ENCODE results near the gene UTP18. TPM values are rescaled to one million over a fixed set of nuclear protein-coding genes. Genes with fewer than 3 reads are reported as not detected.

The UTP18 gene
- total RNA-seq, 1 donor from 2014 or later = 6.8 TPM

DNA sequence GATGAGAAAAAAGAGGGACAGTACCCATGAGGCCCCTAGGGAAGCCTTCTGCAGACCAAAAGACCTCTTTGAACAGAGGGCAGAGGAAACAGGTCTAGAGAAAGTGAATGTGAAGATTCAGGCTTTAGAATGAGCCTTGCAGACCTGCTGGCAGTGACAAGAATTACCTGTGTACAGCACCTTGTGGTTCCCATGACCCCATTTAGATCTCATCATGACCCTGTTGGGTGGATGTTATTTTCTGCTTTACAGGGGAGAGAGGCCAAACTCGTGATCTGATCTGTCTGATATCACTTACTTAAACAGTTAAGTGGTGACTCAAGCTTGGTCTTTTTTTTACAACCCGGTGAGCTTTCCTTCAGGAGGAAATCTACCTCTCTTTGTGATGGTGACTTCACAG lies 81.9 kb downstream of the UTP18 start:
- intact Hi-C loops (cut with micrococcal nuclease) = no loop called here
- no peaks in the 10 kb centered on the region for H3K9me3 ChIP-seq (replicated peaks)
- no peak for TF ChIP-seq CTCF (IDR thresholded peaks at IDR 0.05; ENCODE audit: borderline replicate concordance)
- H3K4me3 ChIP-seq = no peak overlapping the region
- no peak overlapping the region for H3K27ac ChIP-seq (replicated peaks)
- H3K27me3 ChIP-seq (ENCODE audit: low read depth) = peaks cover 29% of the 10 kb centered on the region
- no peak for DNase-seq
- H3K36me3 ChIP-seq = no peaks in the 10 kb centered on the region
- no peaks in the 10 kb centered on the region for H3K4me1 ChIP-seq

DNA sequence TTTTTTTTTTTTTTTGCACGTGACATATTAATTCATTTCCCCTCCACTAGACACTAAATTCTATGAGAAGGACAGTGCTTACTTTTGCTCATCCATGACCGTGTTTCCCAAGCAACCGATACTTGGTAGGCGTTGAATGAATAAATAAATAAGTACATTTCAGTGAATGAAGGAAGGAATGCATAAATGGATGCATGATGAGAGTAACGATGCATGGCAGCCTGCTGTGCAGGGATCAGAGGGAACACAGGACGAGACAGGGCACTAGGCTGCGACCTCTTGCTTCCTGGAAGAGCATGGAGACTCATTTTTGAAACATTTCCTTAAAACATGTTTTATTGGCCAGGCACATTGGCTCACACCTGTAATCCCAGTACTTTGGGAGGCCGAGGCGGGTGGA lies 84.2 kb downstream of the UTP18 start:
- Histone ChIP-seq H3K27ac (replicated peaks) (no peak overlapping the region), H3K27me3 (ENCODE audit: low read depth) (peaks cover 27% of the 10 kb centered on the region), H3K36me3 (no peaks in the 10 kb centered on the region), H3K4me3 (no peak overlapping the region), H3K9me3 (replicated peaks) (no peaks in the 10 kb centered on the region), H3K4me1 (no peaks in the 10 kb centered on the region)
- intact Hi-C loops (cut with micrococcal nuclease) = no loop called here
- no peak for DNase-seq
- TF ChIP-seq CTCF (IDR thresholded peaks at IDR 0.05; ENCODE audit: borderline replicate concordance) = no peak

DNA sequence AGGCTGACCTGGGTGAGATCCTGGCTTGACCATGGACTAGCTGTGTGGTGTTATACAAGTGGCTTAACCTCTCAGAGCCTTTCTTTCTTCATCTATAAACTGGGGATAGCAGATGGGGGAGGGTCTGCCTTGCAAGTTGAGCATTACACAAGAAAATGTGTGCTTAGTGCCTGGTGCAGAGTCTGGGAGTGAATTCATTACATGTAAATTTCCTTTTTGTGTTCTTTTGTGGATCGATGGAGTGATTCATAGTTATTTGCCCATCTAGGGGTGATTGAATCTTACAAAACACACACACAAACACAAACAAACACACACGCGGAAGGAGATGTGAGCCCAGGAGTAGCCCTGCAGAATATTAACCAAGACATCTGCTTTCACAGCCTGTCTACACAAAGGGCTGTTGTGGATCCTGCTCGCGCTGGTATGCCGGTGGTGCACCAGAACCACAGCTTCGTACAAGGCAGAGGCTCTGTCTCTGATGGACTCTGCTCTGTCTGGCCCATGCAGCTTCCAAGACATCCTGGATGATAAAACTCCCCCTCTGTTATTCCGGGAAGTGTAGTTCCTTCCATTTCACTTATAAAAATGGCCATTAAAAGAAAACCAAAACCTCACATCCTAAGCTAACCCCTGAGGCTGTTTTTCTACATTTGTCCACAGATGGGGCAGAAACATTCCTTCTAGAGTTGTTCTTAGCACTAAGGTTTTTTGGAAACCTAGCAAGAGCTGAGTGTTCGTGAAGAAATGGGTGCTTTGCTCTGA lies 86.1 kb downstream of the UTP18 start:
- Histone ChIP-seq H3K4me3 (no peak overlapping the region), H3K9me3 (replicated peaks) (no peaks in the 10 kb centered on the region), H3K4me1 (no peaks in the 10 kb centered on the region), H3K27me3 (ENCODE audit: low read depth) (peaks cover 41% of the 10 kb centered on the region), H3K36me3 (no peaks in the 10 kb centered on the region), H3K27ac (replicated peaks) (no peak overlapping the region)
- DNase-seq = no peak
- intact Hi-C loops (cut with micrococcal nuclease) = no loop called here
- no peak for TF ChIP-seq CTCF (IDR thresholded peaks at IDR 0.05; ENCODE audit: borderline replicate concordance)

Other genes with a start within 250 kb of the UTP18 start
- gene SPAG9, start 139.7 kb upstream of the UTP18 start, total RNA-seq = 43.8 TPM
- 18.9 TPM for gene NME1, start 107.0 kb upstream of the UTP18 start, total RNA-seq
- gene NME2, start 94.1 kb upstream of the UTP18 start, total RNA-seq = 220 TPM
- gene MBTD1, start 497 bp upstream of the UTP18 start, total RNA-seq = 5.4 TPM

Measured in left ventricle myocardium inferior (tissue), 1 donor.